Thyroid gland (tissue), 4 donors: ENCODE data around the gene NECTIN1. TPM values are rescaled to one million over a fixed set of nuclear protein-coding genes. Genes with fewer than 3 reads are reported as not detected.

Experiments
- DNase-seq, 2 donors: peaks; one replicate each; pipeline ENCODE4 v3.0.0-alpha.2; 2019
- H3K27ac ChIP-seq, 3 donors: fragments of 200-600 bp; sonication (generic); 1 replicate in 2 of 3; 2 replicates in 1 of 3; pipeline ENCODE4 v1.5.1; 2016 to 2019; ENCODE audit warnings: mild to moderate bottlenecking in 1 of 3, moderate library complexity in 1 of 3
- H3K27me3 ChIP-seq: fragments of 200-600 bp; sonication (generic); one replicate; pipeline ENCODE4 v1.5.1; 2019
- H3K36me3 ChIP-seq, 2 donors: fragments of 200-600 bp; sonication (generic); one replicate each; pipeline ENCODE4 v1.5.1; 2016 to 2019
- H3K4me1 ChIP-seq, 2 donors: fragments of 200-600 bp; sonication (generic); one replicate each; pipeline ENCODE4 v1.5.1; 2017 to 2019
- H3K4me3 ChIP-seq, 3 donors: fragments of 200-600 bp; sonication (generic); replicated peaks in 1 of 3; 1 replicate in 2 of 3; 2 replicates in 1 of 3; pipeline ENCODE4 v1.5.1; 2016; ENCODE audit warnings: mild to moderate bottlenecking in 1 of 3
- H3K9me3 ChIP-seq: fragments of 200-600 bp; sonication (generic); one replicate; pipeline ENCODE4 v1.5.1; 2017
- CTCF ChIP-seq, 6 experiments: fragments of 200-600 bp in 3 of 6; fragments of 450-650 bp in 3 of 6; sonication (generic) in 3 of 6; IDR thresholded peaks; one replicate each; pipeline ENCODE4 v1.5.1; 2016 to 2019; ENCODE audit warnings: antibody characterized with exemption in 6 of 6, mild to moderate bottlenecking in 2 of 6, inconsistent platforms in 1 of 6, moderate library complexity in 1 of 6
- POLR2A ChIP-seq, 2 donors: fragments of 450-650 bp; IDR thresholded peaks; one replicate each; pipeline ENCODE4 v1.6.1; 2017; ENCODE audit warnings: antibody characterized with exemption in 2 of 2, mild to moderate bottlenecking in 2 of 2, moderate library complexity in 1 of 2
- WGBS, 2 donors: methylation state at CpG; one replicate each; pipeline ENCODE4 v1.1.5; 2017; 5-methylcytosine and 5-hydroxymethylcytosine counted together
- intact Hi-C: fragments of 100-400 bp; cut with DNase I; formaldehyde crosslinking; loops from one replicate; pipeline ENCODE4 v1.15.1; 2023
- total RNA-seq, 4 donors: library from RNA; depleted of rRNA; stranded (reverse); fragments of >200 nt; gene quantifications; one replicate each; pipeline ENCODE4 v1.2.3, GENCODE V29; 2016

Gene NECTIN1
- total RNA-seq, 4 donors from 2014 or later: 0.94 to 5.3 (median 2.3) TPM

GRCh38 chr11:119726150-119726553 is 2.8 kb downstream of the NECTIN1 start:
- no peaks in the 10 kb centered on the region for H3K9me3 ChIP-seq
- TF ChIP-seq POLR2A (IDR thresholded peaks at IDR 0.05) (no peak), CTCF (IDR thresholded peaks at IDR 0.05) (no peak)
- H3K4me1 ChIP-seq: peaks cover 19 to 27% of the 10 kb centered on the region in 2 donors
- H3K4me3 ChIP-seq: no peak overlapping the region
- H3K27ac ChIP-seq: no peak overlapping the region
- H3K36me3 ChIP-seq: no peaks in the 10 kb centered on the region
- intact Hi-C loops: loop anchor here (5.0 kb wide), 2 partner anchors 59 to 244 kb away; no protein-coding TSS in a partner anchor
- H3K27me3 ChIP-seq: no peaks in the 10 kb centered on the region
- WGBS, 2 donors: 60 to 84% methylated on average over 2 to 4 of the region's 6 CpGs
- no peak for DNase-seq

DNA sequence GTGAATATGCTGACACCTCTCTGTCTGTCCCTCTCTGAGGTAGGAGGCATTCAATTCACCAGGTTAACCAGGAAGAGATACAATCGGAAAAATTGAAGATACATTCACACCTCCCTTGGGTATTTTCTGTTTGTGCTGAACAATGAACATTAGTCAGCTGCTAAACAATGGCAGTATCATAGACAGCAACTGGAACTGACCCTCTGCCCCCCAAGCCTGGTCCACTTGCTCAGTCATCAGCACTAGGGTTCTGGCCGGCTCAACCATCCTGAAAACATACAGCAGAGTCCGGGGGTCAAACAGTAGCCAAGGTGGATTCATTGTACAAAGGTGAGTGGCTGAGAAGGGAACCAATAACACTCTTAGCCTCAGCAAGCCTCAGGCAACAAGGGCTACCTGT is 4.0 kb downstream of the NECTIN1 start:
- TF ChIP-seq CTCF (IDR thresholded peaks at IDR 0.05) (no peak), POLR2A (IDR thresholded peaks at IDR 0.05) (no peak)
- no peaks in the 10 kb centered on the region for H3K27me3 ChIP-seq
- H3K27ac ChIP-seq: no peak overlapping the region
- no peaks in the 10 kb centered on the region for H3K36me3 ChIP-seq
- H3K9me3 ChIP-seq: no peaks in the 10 kb centered on the region
- DNase-seq: no peak
- H3K4me1 ChIP-seq: peaks cover 16 to 24% of the 10 kb centered on the region in 2 donors
- 92 to 95% methylated on average over 3 of the region's 3 CpGs for WGBS, 2 donors
- no peak overlapping the region for H3K4me3 ChIP-seq
- intact Hi-C loops: loop anchor here (5.0 kb wide), 2 partner anchors 58 to 243 kb away; no protein-coding TSS in a partner anchor

DNA sequence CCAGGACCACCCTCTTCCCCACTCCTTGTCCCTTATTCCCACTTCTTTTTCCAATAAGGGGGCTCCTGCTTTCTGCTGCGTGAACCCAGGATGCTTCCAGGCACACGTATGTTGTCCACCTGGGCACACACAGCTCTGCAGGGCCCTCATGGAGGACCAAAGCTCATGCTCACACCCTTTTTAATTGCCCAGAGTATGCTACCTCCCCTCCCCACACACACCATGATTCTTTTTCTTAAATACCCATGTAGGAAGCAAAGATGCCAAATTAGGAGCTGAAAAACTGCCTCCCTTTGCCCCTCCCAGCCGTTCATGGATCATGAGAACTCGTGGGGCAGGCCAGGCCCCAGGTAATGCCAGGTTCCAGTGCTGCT is 5.1 kb downstream of the NECTIN1 start:
- Histone ChIP-seq H3K36me3 (no peaks in the 10 kb centered on the region), H3K4me3 (no peak overlapping the region), H3K4me1 (peaks cover 14 to 19% of the 10 kb centered on the region in 2 donors), H3K27ac (no peak overlapping the region), H3K9me3 (no peaks in the 10 kb centered on the region), H3K27me3 (no peaks in the 10 kb centered on the region)
- WGBS, 2 donors: 79 to 86% methylated on average over 4 of the region's 4 CpGs
- intact Hi-C loops: no loop called here
- no peak for DNase-seq
- TF ChIP-seq POLR2A (IDR thresholded peaks at IDR 0.05): no peak
- TF ChIP-seq CTCF (IDR thresholded peaks at IDR 0.05): no peak

DNA sequence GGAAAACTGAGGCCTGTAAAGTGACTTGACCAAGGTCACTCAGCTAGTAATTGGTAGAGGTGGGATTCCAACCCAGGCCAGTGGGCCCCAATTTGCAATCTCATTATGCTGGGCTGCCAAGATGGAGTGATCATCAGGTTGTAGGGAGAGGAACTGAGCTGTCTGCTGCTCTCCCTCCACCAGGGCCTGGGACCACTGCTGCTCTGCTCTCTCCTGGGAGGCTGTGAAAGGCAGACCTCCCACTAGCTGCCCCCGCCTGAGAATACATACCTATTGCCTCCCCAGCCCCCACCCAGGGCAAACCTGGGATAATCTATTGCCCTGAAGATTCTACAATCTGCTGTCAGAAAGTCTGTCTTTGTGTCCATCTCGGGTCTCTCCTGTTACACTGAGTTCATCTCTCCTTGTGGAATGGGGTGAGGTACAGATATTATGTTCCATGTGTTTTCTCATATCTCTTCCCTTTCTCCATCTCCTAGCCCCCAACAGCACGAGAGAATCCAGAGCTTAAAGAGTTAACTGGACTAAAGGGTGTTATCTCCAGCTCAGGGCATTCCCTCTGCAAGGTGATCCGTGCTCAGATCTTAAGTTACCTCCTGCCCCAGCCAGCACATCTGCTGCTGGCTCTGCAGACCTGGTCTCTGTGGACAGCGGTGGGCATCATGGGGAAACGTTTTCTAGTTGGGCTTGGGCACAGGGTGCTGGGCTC is 5.6 kb downstream of the NECTIN1 start:
- Histone ChIP-seq H3K9me3 (no peaks in the 10 kb centered on the region), H3K4me1 (peaks cover 14 to 19% of the 10 kb centered on the region in 2 donors), H3K27ac (no peak overlapping the region), H3K36me3 (no peaks in the 10 kb centered on the region), H3K4me3 (no peak overlapping the region), H3K27me3 (no peaks in the 10 kb centered on the region)
- TF ChIP-seq CTCF (IDR thresholded peaks at IDR 0.05) (no peak), POLR2A (IDR thresholded peaks at IDR 0.05) (no peak)
- DNase-seq: no peak
- 63 to 71% methylated on average over 6 of the region's 6 CpGs for WGBS, 2 donors
- intact Hi-C loops: no loop called here

GRCh38 chr11:119722281-119722794 is 6.7 kb downstream of the NECTIN1 start:
- no peak for TF ChIP-seq CTCF (IDR thresholded peaks at IDR 0.05)
- TF ChIP-seq POLR2A (IDR thresholded peaks at IDR 0.05): no peak
- H3K4me3 ChIP-seq: no peak overlapping the region
- peaks cover 7 to 9% of the 10 kb centered on the region in 2 donors for H3K4me1 ChIP-seq
- no peak overlapping the region for H3K27ac ChIP-seq
- 81 to 88% methylated on average over 6 to 8 of the region's 10 CpGs for WGBS, 2 donors
- DNase-seq: no peak
- intact Hi-C loops: no loop called here
- H3K27me3 ChIP-seq: no peaks in the 10 kb centered on the region
- H3K36me3 ChIP-seq: no peaks in the 10 kb centered on the region
- no peaks in the 10 kb centered on the region for H3K9me3 ChIP-seq
